ENCODE data around the gene EFNB2.

DNA sequence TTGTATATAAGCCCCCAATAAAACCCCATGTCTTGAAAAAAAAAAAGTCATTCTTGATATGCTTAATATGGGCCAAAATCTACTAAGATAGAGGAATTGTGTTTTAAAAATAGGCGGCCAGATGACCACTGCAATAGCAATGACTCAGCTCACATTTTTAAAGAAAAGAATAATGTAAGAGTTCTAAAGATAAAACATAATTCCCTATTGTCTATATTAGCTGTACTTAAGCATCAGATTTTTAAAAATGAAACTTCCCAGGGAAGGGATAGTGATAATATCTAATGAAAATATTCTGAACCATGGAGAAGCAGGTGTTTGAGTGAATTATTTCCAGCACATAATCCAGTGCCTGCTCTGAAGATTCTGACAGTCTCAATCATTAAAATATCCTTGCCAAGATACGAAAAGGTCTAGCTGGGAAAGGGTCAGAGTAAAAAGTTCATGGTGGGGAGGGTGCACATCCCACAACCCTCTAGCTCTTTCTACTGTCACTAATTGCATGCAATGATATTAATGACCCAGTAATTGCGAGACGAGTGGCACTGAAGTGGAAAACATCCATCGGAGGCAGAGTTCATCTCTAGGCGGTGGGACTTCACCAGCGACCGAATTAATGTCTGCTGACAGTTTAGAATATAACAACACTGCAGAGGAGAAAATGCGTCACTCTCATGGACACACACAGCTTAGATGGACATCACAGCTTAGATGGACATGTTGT, 31.6 kb downstream of the EFNB2 start:
- no peak for TF ChIP-seq SUZ12 (IDR thresholded peaks at IDR 0.05; ENCODE audit: extremely low read depth, insufficient read depth, insufficient read length)
- TF ChIP-seq YY1 (IDR thresholded peaks at IDR 0.05; ENCODE audit: insufficient read depth, insufficient read length) = no peak

Measured in NT2/D1 (cell line).